ENCODE data around the gene TMEM218.

DNA sequence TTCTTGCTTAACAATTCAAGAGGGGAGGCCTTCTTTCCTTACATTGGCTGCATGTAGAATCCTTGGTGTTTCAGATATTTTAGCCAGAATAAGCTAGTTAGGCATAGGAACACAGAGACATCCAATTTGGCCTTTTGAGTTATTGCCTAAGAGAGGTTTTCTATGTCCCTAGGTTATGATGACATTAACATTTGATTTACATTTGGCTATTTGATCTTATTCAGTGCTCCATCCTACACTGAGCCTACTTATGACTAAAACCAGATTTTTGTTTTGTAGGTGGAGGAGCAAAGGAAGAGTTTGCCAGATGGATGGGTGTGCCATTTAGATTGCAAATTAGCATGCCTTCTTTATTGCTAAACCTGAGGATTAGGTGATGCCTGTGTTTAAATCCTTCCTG lies 59.4 kb downstream of the TMEM218 start:
- TF ChIP-seq CTCF (IDR thresholded peaks at IDR 0.05) (no peak), POLR2AphosphoS5 (IDR thresholded peaks at IDR 0.05) (no peak), POLR2A (IDR thresholded peaks at IDR 0.05) (no peak)

Measured in transverse colon (tissue), 4 donors.